ENCODE results near the gene SP2.
"Not testable (repeated sequence)": the region's sequence is repeated elsewhere in the genome, so short reads cannot be mapped to it uniquely, and the experiment has no call there.

The SP2 gene

GRCh38 chr17:47891545-47892088 lies 4.4 kb upstream of the SP2 start:
- no peak for DNase-seq

GRCh38 chr17:47894498-47895346 lies 1.3 kb upstream of the SP2 start:
- no peak for DNase-seq

- DNase-seq: peak in 1 of 14 donors; percentile 47
Measured at GRCh38 chr17:47895347-47895855, 635 bp upstream of the SP2 start.

GRCh38 chr17:47896672-47897490 lies 845 bp downstream of the SP2 start:
- DNase-seq: peak in 2 of 14 donors; percentile 35 to 81

GRCh38 chr17:47897561-47897960 lies 1.5 kb downstream of the SP2 start:
- no peak for DNase-seq

GRCh38 chr17:47898241-47898640 lies 2.2 kb downstream of the SP2 start:
- no peak for DNase-seq

- DNase-seq: no peak
Measured at GRCh38 chr17:47899643-47900042, 3.6 kb downstream of the SP2 start.

- no peak for DNase-seq
Measured at GRCh38 chr17:47901423-47901822, 5.4 kb downstream of the SP2 start.

- no peak for DNase-seq
Measured at GRCh38 chr17:47902039-47902744, 6.2 kb downstream of the SP2 start.

GRCh38 chr17:47905221-47905733 lies 9.2 kb downstream of the SP2 start:
- peak in 11 of 14 donors; percentile 32 to 94 (median 61) for DNase-seq

- no peak for DNase-seq
Measured at GRCh38 chr17:47906443-47906842, 10.4 kb downstream of the SP2 start.

GRCh38 chr17:47907932-47908562 lies 12.0 kb downstream of the SP2 start:
- DNase-seq: peak in 1 of 14 donors; percentile 11

- no peak for DNase-seq
Measured at GRCh38 chr17:47913050-47913449, 17.0 kb downstream of the SP2 start.

- DNase-seq: peak in 1 of 14 donors; percentile 27
Measured at GRCh38 chr17:47914306-47914948, 18.4 kb downstream of the SP2 start.

GRCh38 chr17:47915776-47916398 lies 19.9 kb downstream of the SP2 start:
- DNase-seq: peak in 3 of 14 donors; percentile 10 to 50 (median 19)

GRCh38 chr17:47916489-47917208 lies 20.6 kb downstream of the SP2 start:
- no peak for DNase-seq

- DNase-seq: peak in 1 of 14 donors; percentile 71
Measured at GRCh38 chr17:47917581-47917980, 21.5 kb downstream of the SP2 start.

GRCh38 chr17:47918006-47918405 lies 22.0 kb downstream of the SP2 start:
- no peak for DNase-seq

GRCh38 chr17:47918991-47919390 lies 23.0 kb downstream of the SP2 start:
- DNase-seq: no peak

- DNase-seq: not testable (repeated sequence)
Measured at GRCh38 chr17:47919889-47920288, 23.9 kb downstream of the SP2 start.
